ENCODE data around the gene IKZF4. TPM values are rescaled to one million over a fixed set of nuclear protein-coding genes. Genes with fewer than 3 reads are reported as not detected.
"Not testable (repeated sequence)": the region's sequence is repeated elsewhere in the genome, so short reads cannot be mapped to it uniquely, and the experiment has no call there.

The IKZF4 gene
- total and polyA plus RNA-seq, 2 donors from 2014 or later, result 2.7 to 9.4 TPM

GRCh38 chr12:55978393-55978792, 42.5 kb upstream of the IKZF4 start:
- intact Hi-C loops (cut with DNase I), result no loop called here
- TF ChIP-seq, protein P1, sequence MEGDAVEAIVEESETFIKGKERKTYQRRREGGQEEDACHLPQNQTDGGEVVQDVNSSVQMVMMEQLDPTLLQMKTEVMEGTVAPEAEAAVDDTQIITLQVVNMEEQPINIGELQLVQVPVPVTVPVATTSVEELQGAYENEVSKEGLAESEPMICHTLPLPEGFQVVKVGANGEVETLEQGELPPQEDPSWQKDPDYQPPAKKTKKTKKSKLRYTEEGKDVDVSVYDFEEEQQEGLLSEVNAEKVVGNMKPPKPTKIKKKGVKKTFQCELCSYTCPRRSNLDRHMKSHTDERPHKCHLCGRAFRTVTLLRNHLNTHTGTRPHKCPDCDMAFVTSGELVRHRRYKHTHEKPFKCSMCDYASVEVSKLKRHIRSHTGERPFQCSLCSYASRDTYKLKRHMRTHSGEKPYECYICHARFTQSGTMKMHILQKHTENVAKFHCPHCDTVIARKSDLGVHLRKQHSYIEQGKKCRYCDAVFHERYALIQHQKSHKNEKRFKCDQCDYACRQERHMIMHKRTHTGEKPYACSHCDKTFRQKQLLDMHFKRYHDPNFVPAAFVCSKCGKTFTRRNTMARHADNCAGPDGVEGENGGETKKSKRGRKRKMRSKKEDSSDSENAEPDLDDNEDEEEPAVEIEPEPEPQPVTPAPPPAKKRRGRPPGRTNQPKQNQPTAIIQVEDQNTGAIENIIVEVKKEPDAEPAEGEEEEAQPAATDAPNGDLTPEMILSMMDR (IDR thresholded peaks at IDR 0.05; ENCODE audit: borderline replicate concordance, extremely low read depth, insufficient read depth), result no peak
- no peak overlapping the region for H3K9ac ChIP-seq (ENCODE audit: low read length in 3 of 3)
- H3K4me3 ChIP-seq (ENCODE audit: low read length in 3 of 3), result no peak overlapping the region
- no peak overlapping the region for H3K27ac ChIP-seq (ENCODE audit: low read depth in 2 of 2, low read length in 2 of 2)
- H3K27me3 ChIP-seq (ENCODE audit: control insufficient read depth, insufficient read depth, low read length), result no peaks in the 10 kb centered on the region
- FAIRE-seq, result no peak
- H3K4me1 ChIP-seq (ENCODE audit: control insufficient read depth in 2 of 3, insufficient read depth in 2 of 3, low read depth in 1 of 3, low read length in 3 of 3), result peaks cover 0 to 7% (median 3%) of the 10 kb centered on the region in 3 donors
- H3K36me3 ChIP-seq (ENCODE audit: control insufficient read depth in 2 of 3, insufficient read depth in 3 of 3, low read length in 3 of 3), result peaks cover 0 to 11% (median 2%) of the 10 kb centered on the region in 3 donors
- H3K9me3 ChIP-seq (ENCODE audit: control insufficient read depth in 2 of 3, insufficient read depth in 1 of 3, low read length in 3 of 3), result no peaks in the 10 kb centered on the region
- DNase-seq, result no peak

GRCh38 chr12:55979069-55979468, 41.8 kb upstream of the IKZF4 start:
- no peaks in the 10 kb centered on the region for H3K27me3 ChIP-seq (ENCODE audit: control insufficient read depth, insufficient read depth, low read length)
- DNase-seq (no peak), FAIRE-seq (no peak)
- intact Hi-C loops (cut with DNase I), result no loop called here
- TF ChIP-seq, protein P1 (IDR thresholded peaks at IDR 0.05; ENCODE audit: borderline replicate concordance, extremely low read depth, insufficient read depth), result no peak
- H3K36me3 ChIP-seq (ENCODE audit: control insufficient read depth in 2 of 3, insufficient read depth in 3 of 3, low read length in 3 of 3), result peaks cover 0 to 11% (median 2%) of the 10 kb centered on the region in 3 donors
- no peak overlapping the region for H3K9ac ChIP-seq (ENCODE audit: low read length in 3 of 3)
- no peak overlapping the region for H3K4me3 ChIP-seq (ENCODE audit: low read length in 3 of 3)
- H3K4me1 ChIP-seq (ENCODE audit: control insufficient read depth in 2 of 3, insufficient read depth in 2 of 3, low read depth in 1 of 3, low read length in 3 of 3), result peaks cover 0 to 7% (median 3%) of the 10 kb centered on the region in 3 donors
- no peak overlapping the region for H3K27ac ChIP-seq (ENCODE audit: low read depth in 2 of 2, low read length in 2 of 2)
- no peaks in the 10 kb centered on the region for H3K9me3 ChIP-seq (ENCODE audit: control insufficient read depth in 2 of 3, insufficient read depth in 1 of 3, low read length in 3 of 3)

- DNase-seq; H3K27ac ChIP-seq (ENCODE audit: low read depth in 2 of 2, low read length in 2 of 2); FAIRE-seq; H3K9ac ChIP-seq (ENCODE audit: low read length in 3 of 3); H3K27me3 ChIP-seq (ENCODE audit: control insufficient read depth, insufficient read depth, low read length); H3K9me3 ChIP-seq (ENCODE audit: control insufficient read depth in 2 of 3, insufficient read depth in 1 of 3, low read length in 3 of 3); intact Hi-C loops (cut with DNase I); H3K4me3 ChIP-seq (ENCODE audit: low read length in 3 of 3); H3K4me1 ChIP-seq (ENCODE audit: control insufficient read depth in 2 of 3, insufficient read depth in 2 of 3, low read depth in 1 of 3, low read length in 3 of 3): not testable (repeated sequence)
- H3K36me3 ChIP-seq (ENCODE audit: control insufficient read depth in 2 of 3, insufficient read depth in 3 of 3, low read length in 3 of 3), result peaks cover 0 to 20% (median 2%) of the 10 kb centered on the region in 3 donors
These were observed 39.0 kb upstream of the IKZF4 start for GRCh38 chr12:55981882-55982281.

DNA sequence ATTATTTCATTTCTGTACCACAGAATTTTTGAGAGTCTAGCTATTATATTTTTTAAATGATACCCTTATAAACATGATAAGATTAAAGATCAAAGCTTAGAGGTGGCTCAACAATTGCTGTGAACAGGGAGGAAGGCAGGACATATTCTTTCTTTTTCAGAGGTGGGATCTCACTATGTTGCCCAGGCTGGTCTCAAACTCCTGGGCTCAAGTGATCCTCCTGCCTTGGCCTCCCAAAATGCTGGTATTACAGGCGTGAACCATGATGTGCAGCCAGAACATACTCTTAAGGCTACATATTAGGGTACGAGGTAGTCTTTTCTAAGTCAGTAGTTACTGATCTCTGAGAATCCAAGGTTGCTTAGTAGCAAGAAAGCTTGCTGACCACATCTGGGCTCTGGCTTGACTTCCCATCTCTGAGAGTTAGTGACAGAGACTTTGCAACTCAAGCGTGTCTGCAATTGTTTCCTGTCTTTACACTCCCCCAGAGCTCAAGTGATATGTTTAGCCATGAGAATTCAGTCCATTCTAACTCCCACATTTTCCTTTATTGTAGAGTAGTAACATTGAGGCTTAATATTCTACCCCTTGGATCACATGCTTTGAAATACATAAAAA, 38.4 kb upstream of the IKZF4 start:
- no peak overlapping the region for H3K4me3 ChIP-seq (ENCODE audit: low read length in 3 of 3)
- no peaks in the 10 kb centered on the region for H3K4me1 ChIP-seq (ENCODE audit: control insufficient read depth in 2 of 3, insufficient read depth in 2 of 3, low read depth in 1 of 3, low read length in 3 of 3)
- TF ChIP-seq, protein P1 (IDR thresholded peaks at IDR 0.05; ENCODE audit: borderline replicate concordance, extremely low read depth, insufficient read depth), result no peak
- no peak for FAIRE-seq
- H3K9ac ChIP-seq (ENCODE audit: low read length in 3 of 3), result no peak overlapping the region
- H3K36me3 ChIP-seq (ENCODE audit: control insufficient read depth in 2 of 3, insufficient read depth in 3 of 3, low read length in 3 of 3), result peaks cover 0 to 20% (median 2%) of the 10 kb centered on the region in 3 donors
- intact Hi-C loops (cut with DNase I), result no loop called here
- no peaks in the 10 kb centered on the region for H3K9me3 ChIP-seq (ENCODE audit: control insufficient read depth in 2 of 3, insufficient read depth in 1 of 3, low read length in 3 of 3)
- DNase-seq, result peak in 3 of 5 donors; percentile 52 to 83 (median 82)
- H3K27me3 ChIP-seq (ENCODE audit: control insufficient read depth, insufficient read depth, low read length), result no peaks in the 10 kb centered on the region
- H3K27ac ChIP-seq (ENCODE audit: low read depth in 2 of 2, low read length in 2 of 2), result no peak overlapping the region

Data from kidney (tissue), 14 donors.